ENCODE data around the gene PCDH9. TPM values are rescaled to one million over a fixed set of nuclear protein-coding genes. Genes with fewer than 3 reads are reported as not detected.

PCDH9 gene
- polyA plus RNA-seq, 3 donors from 2014 or later = 0.56 to 0.77 TPM; not detected in 1

DNA sequence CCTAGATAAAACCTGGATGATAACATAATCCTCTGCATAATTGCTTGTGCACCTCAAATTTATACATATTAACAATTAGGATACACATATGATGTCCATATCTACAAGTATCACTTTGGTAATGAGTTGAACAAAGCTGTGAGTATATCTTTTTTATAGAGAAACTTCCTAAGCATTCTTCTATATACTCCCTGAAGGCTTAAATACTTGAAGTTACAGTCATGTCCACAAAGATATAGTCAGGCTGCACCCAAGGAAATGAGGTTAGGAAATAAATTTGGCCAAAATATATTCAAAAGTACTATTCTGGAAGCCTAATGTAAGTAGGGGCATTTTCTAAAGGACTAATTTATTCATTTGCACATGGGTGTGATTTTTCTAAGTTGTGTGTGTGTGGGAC lies 761.5 kb downstream of the PCDH9 start:
- DNase-seq = no peak
- no peak overlapping the region for H3K4me3 Mint-ChIP-seq
- H3K27ac Mint-ChIP-seq = no peak overlapping the region
- H3K36me3 Mint-ChIP-seq = no peaks in the 10 kb centered on the region
- H3K9me3 Mint-ChIP-seq = peaks cover 0 to 7% (median under 1%) of the 10 kb centered on the region in 6 donors
- H3K27me3 Mint-ChIP-seq (ENCODE audit: low read depth in 3 of 3) = peaks cover 0 to 3% (median 0%) of the 10 kb centered on the region in 3 donors
- no peaks in the 10 kb centered on the region for H3K4me1 Mint-ChIP-seq

DNA sequence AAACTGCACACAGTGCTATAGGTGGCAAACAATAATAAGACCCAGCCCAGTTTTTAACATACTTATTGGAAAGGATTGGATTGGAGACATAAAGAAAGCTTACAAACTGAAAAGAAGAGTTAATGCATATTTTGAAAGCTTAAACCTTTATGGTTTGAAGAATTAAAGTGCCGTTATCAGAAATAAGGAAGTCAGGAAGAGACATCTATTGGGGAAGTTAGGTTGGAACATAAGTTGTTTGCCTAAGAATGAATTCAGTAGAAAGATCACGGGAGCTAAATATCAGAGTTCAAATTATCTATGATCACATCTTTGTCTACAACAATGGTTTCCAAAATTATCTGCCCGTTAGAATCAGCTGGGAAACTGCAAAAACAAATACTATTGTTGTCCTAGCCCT lies 767.9 kb downstream of the PCDH9 start:
- DNase-seq = no peak
- Mint-ChIP-seq H3K4me3 (no peak overlapping the region), H3K27ac (no peak overlapping the region), H3K4me1 (no peaks in the 10 kb centered on the region), H3K27me3 (ENCODE audit: low read depth in 3 of 3) (no peaks in the 10 kb centered on the region), H3K9me3 (peaks cover 0 to 4% (median 0%) of the 10 kb centered on the region in 6 donors), H3K36me3 (no peaks in the 10 kb centered on the region)

GRCh38 chr13:66461021-66461420 lies 769.1 kb downstream of the PCDH9 start:
- H3K27me3 Mint-ChIP-seq (ENCODE audit: low read depth in 3 of 3) = no peaks in the 10 kb centered on the region
- H3K36me3 Mint-ChIP-seq = no peaks in the 10 kb centered on the region

GRCh38 chr13:66459634-66460033 lies 770.5 kb downstream of the PCDH9 start:
- Mint-ChIP-seq H3K27me3 (ENCODE audit: low read depth in 3 of 3) (no peaks in the 10 kb centered on the region), H3K4me3 (no peak overlapping the region), H3K27ac (no peak overlapping the region), H3K4me1 (no peaks in the 10 kb centered on the region), H3K36me3 (no peaks in the 10 kb centered on the region), H3K9me3 (peaks cover 0 to 4% (median 0%) of the 10 kb centered on the region in 6 donors)
- no peak for DNase-seq

More at GRCh38 chr13:66461021-66461420, 769.1 kb downstream of the PCDH9 start:
- DNase-seq = no peak
- Mint-ChIP-seq H3K27ac (no peak overlapping the region), H3K9me3 (peaks cover 0 to 4% (median 0%) of the 10 kb centered on the region in 6 donors), H3K4me3 (no peak overlapping the region), H3K4me1 (no peaks in the 10 kb centered on the region)

- H3K27me3 Mint-ChIP-seq (ENCODE audit: low read depth in 3 of 3) = no peaks in the 10 kb centered on the region
- H3K4me1 Mint-ChIP-seq = no peaks in the 10 kb centered on the region
- H3K27ac Mint-ChIP-seq = no peak overlapping the region
- DNase-seq = no peak
- no peak overlapping the region for H3K4me3 Mint-ChIP-seq
- peaks cover 0 to 4% (median 0%) of the 10 kb centered on the region in 6 donors for H3K9me3 Mint-ChIP-seq
- H3K36me3 Mint-ChIP-seq = no peaks in the 10 kb centered on the region
These were observed 771.0 kb downstream of the PCDH9 start for GRCh38 chr13:66459143-66459542.

- Mint-ChIP-seq H3K4me3 (no peak overlapping the region), H3K4me1 (no peaks in the 10 kb centered on the region)
These were observed 783.7 kb downstream of the PCDH9 start for GRCh38 chr13:66446413-66446812.

GRCh38 chr13:66443926-66444325 lies 786.2 kb downstream of the PCDH9 start:
- Mint-ChIP-seq H3K9me3 (peaks cover 0 to 10% (median 0%) of the 10 kb centered on the region in 6 donors), H3K36me3 (no peaks in the 10 kb centered on the region), H3K4me1 (no peaks in the 10 kb centered on the region), H3K27ac (no peak overlapping the region), H3K27me3 (ENCODE audit: low read depth in 3 of 3) (no peaks in the 10 kb centered on the region), H3K4me3 (no peak overlapping the region)
- DNase-seq = no peak

More at GRCh38 chr13:66446413-66446812, 783.7 kb downstream of the PCDH9 start:
- H3K27me3 Mint-ChIP-seq (ENCODE audit: low read depth in 3 of 3) = no peaks in the 10 kb centered on the region
- peaks cover 0 to 5% (median 0%) of the 10 kb centered on the region in 6 donors for H3K9me3 Mint-ChIP-seq
- H3K27ac Mint-ChIP-seq = no peak overlapping the region
- DNase-seq = no peak
- no peaks in the 10 kb centered on the region for H3K36me3 Mint-ChIP-seq

DNA sequence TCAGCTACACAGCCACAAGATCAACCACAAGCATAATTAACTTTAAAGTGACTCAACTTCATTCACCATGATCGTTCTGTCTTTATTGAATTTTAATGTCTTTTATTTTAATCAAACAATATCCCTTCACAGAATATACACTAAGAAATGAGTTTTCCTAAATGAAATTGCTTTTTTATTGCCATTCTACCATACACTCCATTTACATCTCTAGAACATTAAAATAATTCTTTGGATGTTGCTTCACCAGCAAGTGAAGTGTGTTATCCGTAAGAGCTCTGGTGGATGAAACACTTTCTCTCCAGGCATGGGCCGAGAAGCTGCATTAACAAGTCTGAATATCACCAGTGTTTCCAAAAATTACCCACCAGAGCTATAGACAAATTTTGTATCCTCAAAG lies 789.2 kb downstream of the PCDH9 start:
- Mint-ChIP-seq H3K27me3 (ENCODE audit: low read depth in 3 of 3) (no peaks in the 10 kb centered on the region), H3K4me1 (no peaks in the 10 kb centered on the region), H3K27ac (no peak overlapping the region), H3K36me3 (no peaks in the 10 kb centered on the region), H3K4me3 (no peak overlapping the region), H3K9me3 (peaks cover 0 to 15% (median 0%) of the 10 kb centered on the region in 6 donors)
- no peak for DNase-seq

GRCh38 chr13:66430728-66431127 lies 799.4 kb downstream of the PCDH9 start:
- no peak for DNase-seq
- H3K4me1 Mint-ChIP-seq = no peaks in the 10 kb centered on the region
- H3K27me3 Mint-ChIP-seq (ENCODE audit: low read depth in 3 of 3) = peaks cover 0 to 3% (median 2%) of the 10 kb centered on the region in 3 donors
- H3K36me3 Mint-ChIP-seq = no peaks in the 10 kb centered on the region
- H3K9me3 Mint-ChIP-seq = peaks cover 0 to 5% (median 0%) of the 10 kb centered on the region in 6 donors
- no peak overlapping the region for H3K4me3 Mint-ChIP-seq
- no peak overlapping the region for H3K27ac Mint-ChIP-seq

DNA sequence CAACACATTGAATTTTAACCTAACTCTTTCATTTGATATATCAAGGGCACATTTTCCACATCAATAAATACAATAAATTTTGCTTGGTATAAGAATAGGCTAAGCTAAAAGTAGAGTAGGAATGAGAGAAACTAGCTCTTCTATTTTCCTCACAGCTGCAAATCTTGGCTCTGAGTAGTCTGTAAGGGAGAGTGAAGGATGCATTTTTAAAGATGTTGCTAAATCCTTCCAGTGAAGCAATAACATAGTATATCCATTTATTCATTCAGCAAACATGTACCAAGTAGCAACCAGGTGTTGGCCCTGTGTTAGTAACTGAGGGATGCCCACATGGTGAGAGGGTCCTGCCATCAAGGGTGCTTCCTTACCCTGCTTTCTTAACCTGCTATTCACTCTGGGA lies 799.9 kb downstream of the PCDH9 start:
- Mint-ChIP-seq H3K27me3 (ENCODE audit: low read depth in 3 of 3) (peaks cover 0 to 3% (median 2%) of the 10 kb centered on the region in 3 donors), H3K4me1 (no peaks in the 10 kb centered on the region), H3K27ac (no peak overlapping the region), H3K4me3 (no peak overlapping the region), H3K36me3 (no peaks in the 10 kb centered on the region), H3K9me3 (peaks cover 0 to 5% (median 0%) of the 10 kb centered on the region in 6 donors)
- no peak for DNase-seq

- no peaks in the 10 kb centered on the region for H3K36me3 Mint-ChIP-seq
- H3K4me3 Mint-ChIP-seq = no peak overlapping the region
- no peaks in the 10 kb centered on the region for H3K4me1 Mint-ChIP-seq
- peaks cover 0 to 9% (median under 1%) of the 10 kb centered on the region in 6 donors for H3K9me3 Mint-ChIP-seq
- H3K27me3 Mint-ChIP-seq (ENCODE audit: low read depth in 3 of 3) = peaks cover 0 to 2% (median 0%) of the 10 kb centered on the region in 3 donors
- no peak for DNase-seq
- no peak overlapping the region for H3K27ac Mint-ChIP-seq
These were observed 801.0 kb downstream of the PCDH9 start for GRCh38 chr13:66429156-66429555.

GRCh38 chr13:66427458-66427861 lies 802.7 kb downstream of the PCDH9 start:
- Mint-ChIP-seq H3K27ac (no peak overlapping the region), H3K4me1 (no peaks in the 10 kb centered on the region), H3K36me3 (no peaks in the 10 kb centered on the region), H3K27me3 (ENCODE audit: low read depth in 3 of 3) (peaks cover 0 to 5% (median 0%) of the 10 kb centered on the region in 3 donors), H3K9me3 (peaks cover 0 to 21% (median under 1%) of the 10 kb centered on the region in 6 donors), H3K4me3 (no peak overlapping the region)
- DNase-seq = no peak

GRCh38 chr13:66425741-66426140 lies 804.4 kb downstream of the PCDH9 start:
- no peak overlapping the region for H3K27ac Mint-ChIP-seq
- H3K4me1 Mint-ChIP-seq = no peaks in the 10 kb centered on the region
- H3K4me3 Mint-ChIP-seq = no peak overlapping the region
- peaks cover 0 to 5% (median 0%) of the 10 kb centered on the region in 3 donors for H3K27me3 Mint-ChIP-seq (ENCODE audit: low read depth in 3 of 3)
- no peak for DNase-seq
- H3K36me3 Mint-ChIP-seq = no peaks in the 10 kb centered on the region
- H3K9me3 Mint-ChIP-seq = peaks cover 0 to 31% (median 8%) of the 10 kb centered on the region in 6 donors

GRCh38 chr13:66424422-66424821 lies 805.7 kb downstream of the PCDH9 start:
- no peak for DNase-seq
- Mint-ChIP-seq H3K36me3 (no peaks in the 10 kb centered on the region), H3K27me3 (ENCODE audit: low read depth in 3 of 3) (peaks cover 0 to 5% (median 0%) of the 10 kb centered on the region in 3 donors), H3K9me3 (peaks cover 0 to 32% (median 8%) of the 10 kb centered on the region in 6 donors), H3K4me3 (no peak overlapping the region), H3K4me1 (no peaks in the 10 kb centered on the region), H3K27ac (no peak overlapping the region)

- no peak overlapping the region for H3K4me3 Mint-ChIP-seq
- peaks cover 0 to under 1% (median 0%) of the 10 kb centered on the region in 3 donors for H3K27me3 Mint-ChIP-seq (ENCODE audit: low read depth in 3 of 3)
- no peak overlapping the region for H3K27ac Mint-ChIP-seq
- H3K4me1 Mint-ChIP-seq = no peaks in the 10 kb centered on the region
- no peak for DNase-seq
- peaks cover 0 to 4% (median 0%) of the 10 kb centered on the region in 3 donors for H3K36me3 Mint-ChIP-seq
- H3K9me3 Mint-ChIP-seq = peaks cover 3 to 21% (median 15%) of the 10 kb centered on the region in 6 donors
These were observed 814.7 kb downstream of the PCDH9 start for GRCh38 chr13:66415444-66415843.
